Stimulated activated CD8-positive, alpha-beta memory T cell treated with anti-CD3 and anti-CD28 coated beads, Interleukin-4, amount 100 ng/mL, for 4 hours (primary cell): ENCODE measurements around the gene RHOBTB3.

Source experiments
- DNase-seq, 2 donors: peaks; one replicate each; pipeline ENCODE4 v3.0.0-alpha.2; 2020; ENCODE audit warnings: low read depth in 2 of 2, low spot score in 1 of 2

The RHOBTB3 gene

GRCh38 chr5:95731571-95732554 lies 727 bp downstream of the RHOBTB3 start:
- DNase-seq, result no peak

- no peak for DNase-seq
These were observed 2.0 kb downstream of the RHOBTB3 start for GRCh38 chr5:95733107-95733665.

- DNase-seq, result no peak
These were observed 3.1 kb downstream of the RHOBTB3 start for GRCh38 chr5:95734187-95734586.

GRCh38 chr5:95734906-95735305 lies 3.8 kb downstream of the RHOBTB3 start:
- DNase-seq, result no peak

- DNase-seq, result no peak
These were observed 4.3 kb downstream of the RHOBTB3 start for GRCh38 chr5:95735406-95735805.

- no peak for DNase-seq
These were observed 6.9 kb downstream of the RHOBTB3 start for GRCh38 chr5:95738072-95738471.

GRCh38 chr5:95738834-95739233 lies 7.7 kb downstream of the RHOBTB3 start:
- no peak for DNase-seq

GRCh38 chr5:95739857-95740256 lies 8.7 kb downstream of the RHOBTB3 start:
- no peak for DNase-seq

GRCh38 chr5:95741458-95741857 lies 10.3 kb downstream of the RHOBTB3 start:
- no peak for DNase-seq

- DNase-seq, result no peak
These were observed 12.1 kb downstream of the RHOBTB3 start for GRCh38 chr5:95743232-95743631.

- no peak for DNase-seq
These were observed 12.7 kb downstream of the RHOBTB3 start for GRCh38 chr5:95743877-95744276.

- no peak for DNase-seq
These were observed 15.1 kb downstream of the RHOBTB3 start for GRCh38 chr5:95746194-95746593.

GRCh38 chr5:95746722-95747679 lies 15.9 kb downstream of the RHOBTB3 start:
- no peak for DNase-seq

- DNase-seq, result no peak
These were observed 17.0 kb downstream of the RHOBTB3 start for GRCh38 chr5:95748133-95748532.

- DNase-seq, result no peak
These were observed 23.4 kb downstream of the RHOBTB3 start for GRCh38 chr5:95754545-95754944.

- DNase-seq, result no peak
These were observed 27.9 kb downstream of the RHOBTB3 start for GRCh38 chr5:95759005-95759404.

- DNase-seq, result no peak
These were observed 28.5 kb downstream of the RHOBTB3 start for GRCh38 chr5:95759634-95760033.

GRCh38 chr5:95760273-95761191 lies 29.4 kb downstream of the RHOBTB3 start:
- no peak for DNase-seq

- no peak for DNase-seq
These were observed 30.9 kb downstream of the RHOBTB3 start for GRCh38 chr5:95761771-95762651.
